HCT116 (cell line): ENCODE data around the gene TBPL1.

ENCODE experiments used
- CTCF ChIP-seq, 3 experiments: fragments of 200-600 bp in 1 of 3; sonication (generic) in 1 of 3; IDR thresholded peaks in 2 of 3; conservative IDR thresholded peaks in 1 of 3; 2 replicates each; pipeline ENCODE4 v1.5.1; 2012 to 2017; ENCODE audit warnings: low read depth in 2 of 3, low read length in 2 of 3, antibody characterized with exemption in 1 of 3, borderline replicate concordance in 1 of 3, control low read depth in 1 of 3, mild to moderate bottlenecking in 1 of 3, mixed read lengths in 1 of 3, mixed run types in 1 of 3, moderate library complexity in 1 of 3; ENCODE audit not compliant: insufficient read depth in 1 of 3
- EGR1 ChIP-seq: IDR thresholded peaks from 2 replicates; pipeline ENCODE4 v1.6.1; 2012; ENCODE audit warnings: low read depth
- EZH2 ChIP-seq: fragments of 200-600 bp; sonication (generic); IDR thresholded peaks from 2 replicates; pipeline ENCODE4 v1.6.1; 2017; ENCODE audit warnings: antibody characterized with exemption, mixed run types
- FOSL1 ChIP-seq: IDR thresholded peaks from 2 replicates; pipeline ENCODE4 v1.6.1; 2012; ENCODE audit warnings: low read depth
- JUND ChIP-seq: IDR thresholded peaks from 2 replicates; pipeline ENCODE4 v1.6.1; 2012
- MAX ChIP-seq: IDR thresholded peaks from 2 replicates; pipeline ENCODE4 v1.6.1; 2012
- POLR2A ChIP-seq: IDR thresholded peaks from 2 replicates; pipeline ENCODE4 v1.7.0; 2011; ENCODE audit warnings: borderline replicate concordance; ENCODE audit not compliant: insufficient read depth, insufficient read length; ENCODE audit errors: extremely low read depth
- POLR2AphosphoS5 ChIP-seq: IDR thresholded peaks from 2 replicates; pipeline ENCODE4 v1.6.1; 2011; ENCODE audit warnings: mild to moderate bottlenecking, low read depth, low read length, moderate library complexity
- RAD21 ChIP-seq: IDR thresholded peaks from 2 replicates; pipeline ENCODE4 v1.6.1; 2012; ENCODE audit warnings: low read depth, mild to moderate bottlenecking
- ZNF274 ChIP-seq: fragments of 200-500 bp; sonication (Bioruptor generic); IDR thresholded peaks from 2 replicates; pipeline ENCODE4 v1.6.1; 2014; ENCODE audit warnings: mild to moderate bottlenecking, low read depth, low read length, inconsistent platforms

- TF ChIP-seq CTCF (IDR thresholded peaks at IDR 0.05 in 2 of 3, conservative IDR thresholded peaks at IDR 0.05 in 1 of 3; ENCODE audit: borderline replicate concordance in 1 of 3, insufficient read depth in 1 of 3, low read depth in 2 of 3, low read length in 2 of 3) (no peak), POLR2A (no peak), POLR2AphosphoS5 (no peak), JUND (no peak), RAD21 (no peak), MAX (no peak), ZNF274 (no peak), EZH2 (no peak), EGR1 (no peak), FOSL1 (no peak)
These were observed 15.1 kb upstream of the TBPL1 start for GRCh38 chr6:133937909-133938308.
